ENCODE results near the gene RTN4IP1. TPM values are rescaled to one million over a fixed set of nuclear protein-coding genes. Genes with fewer than 3 reads are reported as not detected.
"Not testable (repeated sequence)": the region's sequence is repeated elsewhere in the genome, so short reads cannot be mapped to it uniquely, and the experiment has no call there.

Gene RTN4IP1
- polyA plus RNA-seq, 4 donors, result 9.7 to 10.8 (median 10.4) TPM

DNA sequence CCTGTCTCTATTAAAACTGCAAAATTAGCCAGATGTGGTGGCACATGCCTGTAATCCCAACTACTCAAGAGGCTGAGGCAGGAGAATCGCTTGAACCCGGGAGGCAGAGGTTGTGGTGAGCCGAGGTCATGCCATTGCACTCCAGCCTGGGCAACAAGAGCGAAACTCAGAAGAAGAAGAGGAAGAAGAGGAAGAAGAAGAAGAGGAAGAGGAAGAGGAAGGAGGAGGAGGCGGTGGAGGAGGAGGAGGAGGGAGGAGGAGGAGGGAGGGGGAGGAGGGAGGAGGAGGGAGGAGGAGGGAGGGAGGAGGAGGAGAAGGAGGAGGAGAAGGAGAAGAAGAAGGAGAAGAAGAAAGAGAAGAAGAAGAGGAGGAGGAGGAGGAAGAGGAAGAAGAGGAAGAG is 40.4 kb downstream of the RTN4IP1 start:
- DNase-seq (ENCODE audit: low read depth in 4 of 4, low spot score in 2 of 4), result not testable (repeated sequence)

DNA sequence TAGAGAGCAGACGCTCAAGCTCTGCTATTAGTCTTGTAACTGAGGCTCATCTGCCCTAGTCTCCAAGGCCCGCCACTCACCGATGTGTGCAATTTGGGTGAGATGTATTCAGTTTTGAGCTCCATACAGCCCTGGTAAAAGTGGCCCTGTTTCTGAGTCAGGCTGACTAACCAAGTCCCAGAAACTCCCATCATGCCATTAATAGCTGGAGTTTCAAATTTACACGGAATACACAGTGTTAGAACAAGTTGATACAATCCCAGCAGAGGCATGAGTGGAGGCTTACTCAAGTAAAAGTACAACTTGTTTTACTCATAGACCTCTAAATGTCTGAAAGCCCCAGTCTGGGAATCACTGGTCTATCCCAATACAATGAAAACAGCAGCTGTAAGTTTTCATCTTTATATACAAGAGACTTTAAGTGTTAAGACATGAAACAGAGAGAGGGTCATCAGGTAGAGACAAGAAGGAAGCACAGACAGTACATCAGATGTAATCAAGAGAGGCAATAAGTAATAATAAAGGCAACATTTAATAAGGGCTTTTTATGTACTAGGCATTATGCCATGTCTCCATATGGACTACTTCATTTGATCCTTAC is 42.4 kb downstream of the RTN4IP1 start:
- DNase-seq (ENCODE audit: low read depth in 4 of 4, low spot score in 2 of 4), result no peak

DNA sequence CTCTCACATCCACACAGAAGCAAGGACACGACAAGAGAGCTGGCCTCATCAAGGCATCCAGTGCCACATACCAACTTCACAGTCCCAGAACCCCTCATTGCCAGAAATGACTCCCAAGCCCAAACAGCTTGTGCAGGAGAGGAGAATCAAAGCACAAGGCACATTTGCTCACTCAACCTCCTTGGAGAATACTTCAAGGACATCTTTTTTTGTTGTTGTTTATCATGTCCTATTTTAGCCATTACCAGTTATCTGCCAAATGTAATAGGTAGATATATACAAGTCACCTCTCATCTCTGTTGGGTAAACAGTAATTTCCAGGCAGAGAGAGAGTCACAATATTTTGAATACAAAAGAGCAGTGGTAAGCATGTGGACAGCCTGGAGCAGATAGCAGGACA is 47.8 kb downstream of the RTN4IP1 start:
- DNase-seq (ENCODE audit: low read depth in 4 of 4, low spot score in 2 of 4), result no peak

DNA sequence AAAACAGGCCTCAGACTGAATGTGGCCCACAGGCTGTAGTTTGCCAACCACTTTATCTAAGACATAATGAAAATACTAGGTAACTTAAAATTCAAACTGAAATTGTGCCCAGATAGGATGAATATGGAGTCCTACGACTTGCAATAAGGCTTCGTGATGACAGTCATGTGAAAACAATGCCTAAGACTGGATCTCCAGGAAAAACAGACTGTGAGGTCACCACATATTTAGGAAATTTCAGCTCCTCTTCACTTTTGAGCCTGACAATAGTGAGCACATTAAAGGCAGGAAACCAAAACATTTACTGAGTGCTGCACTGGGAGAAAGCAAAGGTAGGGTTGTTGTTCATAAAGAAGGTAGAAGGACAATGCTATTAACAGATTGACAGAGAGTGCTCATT is 50.0 kb downstream of the RTN4IP1 start:
- no peak for DNase-seq (ENCODE audit: low read depth in 4 of 4, low spot score in 2 of 4)

DNA sequence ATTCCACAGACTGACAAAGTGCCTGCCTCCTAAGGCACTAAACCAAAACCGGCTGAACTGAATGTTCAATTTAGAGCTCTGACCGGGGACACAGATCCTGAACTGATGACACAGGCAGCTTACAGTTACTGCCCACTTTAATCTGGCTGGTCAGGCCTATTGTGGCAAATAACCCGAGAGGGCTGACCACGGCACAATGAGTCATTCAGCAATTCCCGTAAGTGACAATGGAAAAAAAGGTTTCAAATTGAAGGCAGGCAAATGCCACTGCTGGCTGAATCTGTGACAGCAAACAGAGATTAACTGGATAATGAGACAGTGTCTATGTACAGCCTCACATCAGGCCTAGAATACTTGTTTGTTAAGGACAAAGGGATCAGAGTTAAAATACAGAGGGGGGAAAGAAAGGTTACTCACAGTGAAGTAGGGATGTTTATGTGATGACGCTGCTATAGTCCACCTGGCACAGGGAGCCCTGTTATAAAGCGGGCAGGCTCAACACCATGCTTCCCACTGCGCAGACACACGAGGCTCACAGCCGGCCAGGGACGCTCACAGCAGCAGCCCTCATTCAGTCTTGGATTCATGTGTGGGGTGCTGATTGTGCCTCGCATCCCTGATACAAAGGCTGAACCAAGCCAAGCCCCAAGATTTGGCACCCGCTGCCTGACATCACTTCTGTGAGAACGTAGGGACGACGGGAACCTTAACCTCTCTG is 54.4 kb downstream of the RTN4IP1 start:
- DNase-seq (ENCODE audit: low read depth in 4 of 4, low spot score in 2 of 4), result no peak

DNA sequence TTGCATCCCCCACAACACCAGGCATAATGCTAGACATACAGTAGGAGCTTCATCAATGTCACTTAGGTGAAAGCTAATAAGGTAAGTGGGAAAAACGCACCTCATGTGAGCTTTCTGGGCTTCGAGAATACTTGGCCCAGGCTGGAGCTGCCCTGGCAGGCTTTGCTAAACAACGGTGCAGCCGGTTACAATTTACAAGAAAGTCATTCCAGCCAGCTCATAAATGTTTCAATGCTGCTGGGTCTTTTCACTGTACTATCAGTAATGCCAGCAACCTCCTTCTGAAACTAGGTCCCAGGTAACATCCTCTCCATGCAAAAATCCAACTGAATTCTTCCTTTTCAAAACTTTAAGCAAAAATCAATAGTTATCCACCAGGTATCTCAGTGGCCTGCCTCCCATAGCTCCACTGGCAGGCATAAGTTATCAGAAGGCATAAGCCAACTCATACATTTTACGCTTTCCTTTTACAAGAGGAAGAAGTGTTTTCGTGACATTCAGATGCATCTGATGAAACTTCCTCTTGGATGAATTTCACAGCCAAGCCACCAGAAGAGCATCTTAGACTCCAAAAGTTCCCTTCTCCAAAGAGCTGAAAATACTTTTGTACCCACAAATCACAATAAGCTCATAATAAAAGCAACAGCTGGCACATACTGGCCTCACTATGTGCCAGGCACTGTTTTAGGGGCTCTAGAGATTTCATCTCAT is 56.3 kb downstream of the RTN4IP1 start:
- DNase-seq (ENCODE audit: low read depth in 4 of 4, low spot score in 2 of 4), result no peak

DNA sequence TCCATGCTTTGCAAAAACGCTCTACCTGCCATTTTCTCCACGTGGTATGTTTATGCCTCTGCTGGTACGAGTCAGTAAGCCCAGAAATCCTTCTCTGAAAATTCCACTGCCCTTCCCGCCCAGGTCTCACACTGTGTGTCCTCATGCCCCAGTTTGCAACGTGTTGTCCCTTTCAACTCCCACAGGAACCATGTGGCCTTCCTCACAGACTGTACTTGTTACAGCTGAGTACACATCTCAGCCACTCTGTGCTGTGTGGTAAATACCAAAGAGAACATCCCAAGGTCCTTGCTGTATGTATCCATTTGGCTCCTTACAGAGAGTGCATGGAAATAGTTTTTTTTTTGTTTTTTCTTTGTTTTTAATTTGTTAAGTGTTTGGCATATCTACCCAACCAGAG is 56.9 kb downstream of the RTN4IP1 start:
- DNase-seq (ENCODE audit: low read depth in 4 of 4, low spot score in 2 of 4), result no peak

DNA sequence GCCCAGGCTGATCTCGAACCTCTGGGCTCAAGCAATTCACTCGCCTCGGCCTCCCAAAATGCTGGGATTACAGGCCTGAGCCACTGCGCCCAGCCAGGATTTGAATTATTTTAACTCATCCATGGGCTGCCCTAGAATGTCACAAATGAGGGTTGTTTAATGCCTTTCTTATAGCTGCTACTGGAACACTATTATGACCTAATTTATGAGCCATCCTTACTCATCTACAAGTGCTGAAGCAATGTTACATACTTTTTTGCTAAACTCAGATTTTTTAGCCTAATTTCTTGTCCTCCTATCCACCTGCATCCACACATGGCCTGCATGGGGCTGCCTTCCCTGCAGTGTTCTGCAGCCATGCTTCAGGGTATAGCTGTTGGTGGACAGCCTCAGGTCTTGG is 59.9 kb downstream of the RTN4IP1 start:
- no peak for DNase-seq (ENCODE audit: low read depth in 4 of 4, low spot score in 2 of 4)

DNA sequence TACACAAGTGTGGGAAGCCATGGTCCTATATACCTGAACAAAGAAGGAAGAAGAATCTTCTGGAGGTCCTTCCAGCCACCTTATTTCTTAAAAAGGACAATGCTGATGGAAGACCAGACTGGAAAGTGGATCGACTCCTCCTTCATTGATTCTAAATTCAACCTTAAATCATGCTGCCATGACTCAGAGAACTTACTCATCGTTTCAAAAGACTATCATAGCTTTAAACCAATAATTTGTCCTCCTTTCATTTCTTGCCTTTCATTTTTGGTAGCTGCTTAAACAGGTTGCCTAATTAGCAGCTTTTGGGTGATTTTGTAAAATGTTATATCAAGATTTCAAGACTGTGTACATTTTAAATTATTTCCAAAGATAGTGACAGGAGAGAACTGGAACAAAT is 60.8 kb downstream of the RTN4IP1 start:
- DNase-seq (ENCODE audit: low read depth in 4 of 4, low spot score in 2 of 4), result no peak

DNA sequence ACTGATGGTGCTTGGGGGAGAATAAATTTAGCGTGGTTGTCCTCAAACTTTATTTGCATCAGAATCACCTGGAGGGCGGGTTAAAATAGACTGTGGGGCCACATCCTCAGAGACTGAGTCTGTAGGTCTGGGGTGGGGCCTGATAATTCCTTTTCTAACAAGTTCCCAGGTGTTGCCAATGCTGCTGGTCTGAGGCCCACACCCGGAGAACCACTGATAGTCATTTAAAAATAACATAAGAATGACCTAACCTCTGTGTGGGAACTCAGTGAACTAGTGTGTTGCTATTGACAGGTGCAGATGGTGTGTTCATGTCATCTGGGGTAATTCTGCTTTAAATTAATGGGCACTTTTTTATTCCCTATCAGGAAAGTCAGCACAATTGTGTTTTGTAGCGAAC is 64.8 kb downstream of the RTN4IP1 start:
- no peak for DNase-seq (ENCODE audit: low read depth in 4 of 4, low spot score in 2 of 4)

DNA sequence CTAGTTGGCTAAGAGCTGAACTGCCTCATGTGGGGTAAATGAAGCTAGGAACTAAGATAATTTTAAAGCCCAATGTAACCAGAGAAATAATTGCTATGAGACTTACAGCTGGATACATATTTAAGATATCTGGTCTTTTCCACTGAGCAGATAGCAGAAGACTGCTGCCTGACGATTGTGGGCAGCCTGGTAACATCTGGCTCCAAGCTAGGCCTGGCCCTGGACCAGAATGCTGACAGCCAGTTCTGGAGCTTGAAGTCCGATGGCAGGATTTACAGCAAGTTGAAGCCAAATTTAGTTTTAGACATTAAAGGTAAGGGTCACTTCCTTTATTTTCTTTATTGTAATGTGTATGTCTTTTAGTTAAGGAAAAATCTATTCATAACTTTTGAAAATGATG is 65.7 kb downstream of the RTN4IP1 start:
- no peak for DNase-seq (ENCODE audit: low read depth in 4 of 4, low spot score in 2 of 4)

DNA sequence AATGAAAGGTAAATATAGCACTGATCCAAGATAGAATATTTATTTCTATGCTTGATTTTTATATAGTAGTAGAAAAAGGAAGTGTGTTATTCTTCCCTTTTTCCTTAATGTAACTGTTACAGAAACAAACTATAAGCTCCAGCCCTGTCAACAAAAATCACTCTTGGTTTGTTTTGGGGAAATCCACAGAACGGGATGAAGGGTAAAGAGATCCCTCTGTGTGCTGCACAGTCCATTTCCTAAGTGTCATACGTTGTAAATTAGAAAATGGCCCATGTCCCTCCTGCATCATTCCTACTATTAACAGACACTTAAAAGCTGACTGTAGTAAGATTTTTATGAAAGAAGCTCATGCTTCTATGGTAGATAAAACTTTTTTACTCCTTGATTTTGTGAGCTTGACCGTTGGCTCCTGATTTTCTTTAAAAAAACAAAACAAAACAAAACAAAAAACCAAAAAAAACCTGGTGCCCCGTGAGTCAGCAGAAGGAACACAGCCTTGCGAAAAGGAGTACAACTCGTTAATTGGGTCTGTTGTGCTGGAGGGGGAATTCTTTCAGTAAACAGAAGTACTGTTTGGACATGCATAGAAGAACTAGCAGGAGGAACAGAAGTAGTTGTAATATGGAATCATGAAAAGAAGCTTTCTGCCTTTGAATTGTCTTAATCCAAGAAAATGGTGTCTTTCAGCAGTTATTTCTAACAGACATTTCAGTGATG is 67.5 kb downstream of the RTN4IP1 start:
- no peak for DNase-seq (ENCODE audit: low read depth in 4 of 4, low spot score in 2 of 4)

DNA sequence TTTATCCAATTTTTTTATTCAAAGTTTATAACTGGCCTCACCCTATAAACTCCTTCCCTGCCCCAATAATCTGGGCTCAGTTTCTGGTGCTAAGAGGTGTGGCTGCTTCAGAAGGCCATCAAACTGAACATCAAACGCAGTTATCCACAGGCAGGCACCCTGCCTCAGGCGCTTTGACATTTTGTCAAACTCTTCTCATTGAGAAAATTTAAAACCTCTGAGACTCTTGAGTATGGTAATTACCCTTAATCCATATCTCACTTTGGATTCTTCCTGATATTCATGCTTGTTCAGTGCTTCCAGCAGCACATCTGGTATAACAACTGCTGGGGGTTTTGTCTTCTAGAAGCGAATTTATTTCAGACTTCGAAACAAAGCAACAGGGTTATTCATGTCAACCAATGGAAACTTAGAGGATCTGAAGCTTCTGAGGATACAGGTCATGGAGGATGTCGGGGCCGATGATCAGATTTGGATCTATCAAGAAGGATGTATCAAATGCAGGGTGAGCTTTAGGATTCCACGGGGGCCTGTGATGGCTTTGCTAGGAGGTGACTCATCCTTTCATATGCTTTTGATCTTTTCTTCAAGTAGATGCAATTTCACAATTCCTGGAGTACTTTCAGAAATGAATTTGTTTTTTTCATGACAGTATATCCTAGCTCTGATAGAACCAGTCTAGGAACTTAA is 68.2 kb downstream of the RTN4IP1 start:
- DNase-seq (ENCODE audit: low read depth in 4 of 4, low spot score in 2 of 4), result no peak

DNA sequence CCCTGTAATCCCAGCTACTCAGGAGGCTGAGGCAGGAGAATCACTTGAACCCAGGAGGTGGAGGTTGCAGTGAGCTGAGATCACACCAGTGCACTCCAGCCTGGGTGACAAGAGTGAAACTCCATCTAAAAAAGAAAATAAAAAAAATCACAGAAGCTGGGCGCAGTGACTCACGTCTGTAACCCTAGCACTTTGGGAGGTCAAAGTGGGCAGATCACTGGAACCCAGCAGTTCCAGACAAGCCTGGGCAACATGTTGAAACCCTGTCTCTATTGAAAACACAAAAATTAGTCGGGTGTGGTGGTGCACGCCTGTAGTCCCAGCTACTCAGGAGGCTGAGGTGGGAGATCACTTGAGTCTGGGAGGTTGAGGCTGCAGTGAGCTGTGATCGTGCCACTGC is 69.6 kb downstream of the RTN4IP1 start:
- not testable (repeated sequence) for DNase-seq (ENCODE audit: low read depth in 4 of 4, low spot score in 2 of 4)

DNA sequence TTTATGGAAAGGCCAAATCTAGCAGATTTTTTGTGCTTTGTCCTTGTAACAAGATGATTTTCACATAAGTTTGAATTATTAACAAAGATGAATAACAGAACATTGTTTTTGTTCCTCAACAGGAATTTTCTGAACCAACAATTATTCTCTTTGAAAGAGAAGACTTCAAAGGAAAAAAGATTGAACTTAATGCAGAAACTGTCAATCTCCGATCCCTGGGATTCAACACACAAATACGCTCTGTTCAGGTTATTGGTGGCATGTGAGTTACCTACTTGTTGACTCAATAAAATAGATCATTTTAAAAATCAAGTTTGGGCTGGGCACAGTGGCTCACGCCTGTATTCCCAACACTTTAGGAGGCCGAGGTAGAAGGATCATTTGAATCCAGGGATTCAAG is 70.9 kb downstream of the RTN4IP1 start:
- no peak for DNase-seq (ENCODE audit: low read depth in 4 of 4, low spot score in 2 of 4)

DNA sequence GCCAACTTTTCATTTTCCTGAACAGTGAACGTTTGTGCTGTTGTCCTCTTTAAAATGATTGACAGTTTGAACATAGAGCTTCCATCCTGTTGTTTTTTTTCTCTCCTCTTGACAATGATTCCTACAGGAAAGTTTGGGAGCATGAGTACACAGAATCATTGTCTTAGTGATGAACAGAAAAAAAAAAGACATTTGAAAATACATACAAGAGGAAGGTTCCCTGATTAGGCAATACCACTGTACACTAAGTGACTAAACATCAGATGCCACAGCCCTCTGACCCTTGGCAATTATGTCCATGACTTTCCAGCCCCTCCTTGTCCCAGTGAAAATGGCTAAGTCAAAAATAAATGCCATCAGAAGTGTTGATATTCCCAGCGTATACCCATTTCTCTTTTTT is 71.5 kb downstream of the RTN4IP1 start:
- DNase-seq (ENCODE audit: low read depth in 4 of 4, low spot score in 2 of 4), result no peak

DNA sequence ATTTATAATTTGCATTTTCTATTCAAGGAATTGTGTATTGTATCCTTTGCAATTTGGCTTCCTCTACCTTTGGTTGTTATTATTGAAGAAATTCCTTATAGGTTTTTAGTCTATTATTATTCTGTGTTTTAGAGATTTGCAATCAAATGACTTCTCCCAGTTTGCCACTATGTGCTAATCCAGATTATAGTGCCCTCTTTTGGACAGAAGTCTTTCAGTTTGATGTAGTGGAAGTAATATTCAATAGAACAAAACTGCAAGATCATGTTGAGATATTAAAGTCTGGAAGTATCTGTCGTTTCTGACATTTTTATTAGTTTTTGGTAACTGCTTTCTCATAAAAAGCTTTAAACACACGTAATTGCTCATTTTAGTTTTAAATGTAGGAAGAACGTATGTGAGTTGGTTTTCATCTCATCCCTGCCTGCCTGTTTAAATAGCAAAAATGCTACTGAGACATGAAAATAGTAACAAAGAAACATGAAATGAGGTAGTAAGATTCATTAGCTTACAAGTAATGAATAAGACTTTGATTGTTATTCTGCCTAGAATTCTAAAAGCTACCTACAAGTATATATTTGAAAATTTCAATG is 72.8 kb downstream of the RTN4IP1 start:
- DNase-seq (ENCODE audit: low read depth in 4 of 4, low spot score in 2 of 4), result no peak

DNA sequence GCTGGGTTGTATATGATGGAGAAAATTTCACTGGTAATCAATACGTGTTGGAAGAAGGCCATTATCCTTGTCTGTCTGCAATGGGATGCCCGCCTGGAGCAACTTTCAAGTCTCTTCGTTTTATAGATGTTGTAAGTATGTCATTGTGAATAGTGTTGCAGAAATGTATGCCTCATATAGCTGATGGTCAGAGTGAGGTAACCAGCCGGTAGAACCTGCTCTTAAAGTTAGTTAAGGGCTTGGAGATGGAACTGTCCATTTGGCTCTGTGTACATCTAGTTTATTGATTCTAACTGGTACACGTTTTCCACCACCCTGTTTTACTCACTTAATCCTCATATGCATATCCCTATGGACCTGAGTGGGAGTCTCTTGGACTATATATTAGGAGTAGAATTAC is 73.5 kb downstream of the RTN4IP1 start:
- no peak for DNase-seq (ENCODE audit: low read depth in 4 of 4, low spot score in 2 of 4)

DNA sequence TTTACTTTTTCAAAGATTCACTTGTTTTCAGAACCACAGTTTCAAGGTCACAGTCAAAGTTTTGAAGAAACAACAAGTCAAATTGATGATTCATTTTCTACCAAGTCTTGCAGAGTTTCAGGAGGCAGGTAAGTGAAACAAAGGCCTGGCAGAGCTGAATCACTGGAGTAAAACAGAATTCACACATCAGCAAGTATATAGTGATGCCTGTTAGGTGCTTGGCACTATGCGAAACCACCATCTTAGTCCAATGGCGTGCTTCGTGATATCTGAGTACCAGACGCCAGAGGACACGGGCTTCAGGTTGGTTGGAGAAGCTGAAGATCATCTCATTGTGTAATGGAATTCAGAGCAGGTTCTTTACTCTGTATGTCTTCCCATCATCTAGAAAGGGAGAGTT is 75.9 kb downstream of the RTN4IP1 start:
- no peak for DNase-seq (ENCODE audit: low read depth in 4 of 4, low spot score in 2 of 4)

DNA sequence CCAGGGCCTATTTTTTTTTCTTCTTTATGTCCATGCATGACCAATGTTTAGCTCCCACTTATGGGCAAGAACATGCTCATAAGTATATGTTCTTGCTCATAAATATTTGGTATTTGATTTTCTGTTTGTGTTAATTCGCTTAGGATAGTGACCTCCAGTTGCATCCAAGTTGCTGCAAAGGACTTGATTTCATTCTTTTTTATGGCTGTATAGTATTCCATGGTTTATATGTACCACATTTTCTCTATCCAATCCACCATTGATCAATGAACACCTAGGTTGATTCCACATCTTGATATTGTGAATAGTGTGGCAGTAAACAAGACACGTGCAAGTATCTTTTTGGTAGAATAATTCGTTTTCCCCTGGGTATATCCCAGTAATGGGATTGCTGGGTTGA is 78.1 kb downstream of the RTN4IP1 start:
- DNase-seq (ENCODE audit: low read depth in 4 of 4, low spot score in 2 of 4), result no peak
